ENCODE data around the gene ALG1. TPM values are rescaled to one million over a fixed set of nuclear protein-coding genes. Genes with fewer than 3 reads are reported as not detected.

Gene ALG1, protein sequence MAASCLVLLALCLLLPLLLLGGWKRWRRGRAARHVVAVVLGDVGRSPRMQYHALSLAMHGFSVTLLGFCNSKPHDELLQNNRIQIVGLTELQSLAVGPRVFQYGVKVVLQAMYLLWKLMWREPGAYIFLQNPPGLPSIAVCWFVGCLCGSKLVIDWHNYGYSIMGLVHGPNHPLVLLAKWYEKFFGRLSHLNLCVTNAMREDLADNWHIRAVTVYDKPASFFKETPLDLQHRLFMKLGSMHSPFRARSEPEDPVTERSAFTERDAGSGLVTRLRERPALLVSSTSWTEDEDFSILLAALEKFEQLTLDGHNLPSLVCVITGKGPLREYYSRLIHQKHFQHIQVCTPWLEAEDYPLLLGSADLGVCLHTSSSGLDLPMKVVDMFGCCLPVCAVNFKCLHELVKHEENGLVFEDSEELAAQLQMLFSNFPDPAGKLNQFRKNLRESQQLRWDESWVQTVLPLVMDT
- 22.2 and 31.2 TPM in 2 replicates for total RNA-seq

DNA sequence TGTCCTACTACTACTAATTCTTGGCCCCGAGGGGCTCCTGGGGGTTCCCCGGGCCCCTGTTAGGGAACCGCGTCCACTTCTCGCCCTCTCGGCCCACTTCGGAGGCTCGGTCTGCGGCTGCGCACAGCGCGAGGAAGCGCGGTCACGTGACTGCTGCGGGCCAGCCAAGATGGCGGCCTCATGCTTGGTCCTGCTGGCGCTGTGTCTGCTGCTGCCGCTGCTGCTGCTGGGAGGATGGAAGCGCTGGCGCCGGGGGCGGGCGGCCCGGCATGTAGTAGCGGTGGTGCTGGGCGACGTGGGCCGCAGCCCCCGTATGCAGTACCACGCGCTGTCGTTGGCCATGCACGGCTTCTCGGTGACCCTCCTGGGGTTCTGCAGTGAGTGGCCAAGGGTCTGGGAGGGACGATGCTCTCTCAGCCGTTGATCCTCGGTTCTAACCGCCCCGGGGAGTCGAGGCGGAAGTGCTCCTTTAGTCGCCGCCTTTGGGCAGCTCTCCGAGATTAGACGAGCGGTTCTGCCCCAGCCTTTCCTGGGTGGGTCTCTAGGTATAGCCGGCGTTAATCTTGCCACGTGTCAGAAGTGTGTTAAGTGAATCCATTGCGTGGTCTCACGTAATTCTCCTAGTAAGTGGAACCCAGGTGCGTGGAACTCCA, at the start of gene ALG1:
TSS of gene ALG1 (plus strand) at position 163 of the 653 bp plus-strand sequence. CDS start at position 170, 7 bp downstream.
- peak; percentile 88 to 92 for DNase-seq (ENCODE audit: low read depth in 2 of 2)

DNA sequence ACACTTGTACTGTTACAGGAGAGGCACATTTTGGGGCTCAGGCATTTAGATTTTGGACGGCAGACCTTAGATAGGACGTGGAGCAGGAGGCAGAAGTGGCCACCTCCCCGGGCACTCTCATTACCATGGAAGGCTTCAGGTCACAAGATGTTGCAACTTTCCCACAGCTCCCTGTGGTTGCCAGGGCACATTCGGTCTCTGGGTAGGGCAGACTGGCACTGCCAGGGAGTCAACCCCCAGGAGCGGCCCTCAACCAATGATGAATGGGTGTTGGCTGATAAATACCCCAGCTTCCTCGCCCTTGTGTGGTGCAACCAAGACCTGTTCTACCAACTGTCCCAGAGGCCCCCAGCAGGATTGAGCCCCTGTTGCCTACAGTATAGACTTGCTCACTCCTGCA, 49.1 kb upstream of the ALG1 start:
- DNase-seq (ENCODE audit: low read depth in 2 of 2), result no peak

- DNase-seq (ENCODE audit: low read depth in 2 of 2), result peak; percentile 21 to 36
Observed at GRCh38 chr16:5024632-5025031, 47.0 kb upstream of the ALG1 start.

GRCh38 chr16:5025171-5025632, 46.4 kb upstream of the ALG1 start:
- DNase-seq (ENCODE audit: low read depth in 2 of 2), result peak in 1 of 2 donors; percentile 23

- no peak for DNase-seq (ENCODE audit: low read depth in 2 of 2)
Observed at GRCh38 chr16:5026664-5027063, 45.0 kb upstream of the ALG1 start.

DNA sequence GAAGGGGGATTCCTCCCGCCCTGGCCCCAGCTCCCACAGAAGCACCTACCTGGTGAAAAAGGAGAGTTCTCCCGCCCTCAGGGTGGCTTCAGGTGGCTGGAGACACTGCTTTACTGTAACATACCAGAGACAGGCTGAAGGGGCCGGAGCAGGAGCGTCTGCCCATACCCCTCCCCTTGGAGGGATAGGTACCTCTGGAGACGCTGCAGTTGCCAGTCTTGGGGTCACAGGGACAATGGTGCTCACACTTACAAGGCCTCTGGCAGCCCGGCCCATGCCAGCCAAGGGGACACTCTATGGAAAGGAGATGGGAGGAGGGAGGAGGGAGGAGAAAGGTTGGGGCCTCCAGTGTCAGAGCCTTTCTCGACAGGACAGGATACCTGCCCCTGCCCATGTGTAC, 44.6 kb upstream of the ALG1 start:
- no peak for DNase-seq (ENCODE audit: low read depth in 2 of 2)

DNA sequence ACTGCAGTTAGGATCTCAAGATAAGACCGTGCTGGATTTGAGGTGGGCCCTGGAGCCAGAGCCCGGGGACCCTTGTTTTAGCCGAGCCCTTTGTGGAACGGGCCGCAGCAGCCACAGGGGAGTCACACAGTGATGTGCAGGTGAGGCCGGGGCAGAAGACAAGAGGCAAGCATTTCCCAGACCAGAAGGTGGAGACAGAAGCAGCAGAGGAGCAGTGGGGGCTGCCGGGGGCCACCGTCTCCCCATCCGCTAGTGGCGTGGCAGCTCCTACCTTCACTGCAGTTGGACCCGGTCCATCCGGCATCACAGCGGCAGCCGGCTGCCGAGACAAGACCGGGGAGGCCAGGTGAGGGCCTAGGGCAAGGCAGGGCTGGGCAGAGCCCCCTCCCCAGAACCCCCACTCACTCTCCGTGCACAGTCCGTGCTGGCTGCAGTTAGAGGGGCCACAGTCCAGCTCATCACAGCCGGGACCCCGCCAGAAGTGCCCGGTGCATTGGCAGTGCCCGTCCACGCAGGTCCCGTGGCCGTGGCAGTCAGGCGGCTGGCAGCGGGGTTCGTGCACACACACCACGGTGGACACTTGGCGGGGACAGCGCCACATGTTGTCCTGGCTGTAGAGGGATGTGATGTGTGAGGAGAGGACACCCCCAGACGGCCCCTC, 43.9 kb upstream of the ALG1 start:
- no peak for DNase-seq (ENCODE audit: low read depth in 2 of 2)

GRCh38 chr16:5028950-5029475, 42.6 kb upstream of the ALG1 start:
- no peak for DNase-seq (ENCODE audit: low read depth in 2 of 2)

DNA sequence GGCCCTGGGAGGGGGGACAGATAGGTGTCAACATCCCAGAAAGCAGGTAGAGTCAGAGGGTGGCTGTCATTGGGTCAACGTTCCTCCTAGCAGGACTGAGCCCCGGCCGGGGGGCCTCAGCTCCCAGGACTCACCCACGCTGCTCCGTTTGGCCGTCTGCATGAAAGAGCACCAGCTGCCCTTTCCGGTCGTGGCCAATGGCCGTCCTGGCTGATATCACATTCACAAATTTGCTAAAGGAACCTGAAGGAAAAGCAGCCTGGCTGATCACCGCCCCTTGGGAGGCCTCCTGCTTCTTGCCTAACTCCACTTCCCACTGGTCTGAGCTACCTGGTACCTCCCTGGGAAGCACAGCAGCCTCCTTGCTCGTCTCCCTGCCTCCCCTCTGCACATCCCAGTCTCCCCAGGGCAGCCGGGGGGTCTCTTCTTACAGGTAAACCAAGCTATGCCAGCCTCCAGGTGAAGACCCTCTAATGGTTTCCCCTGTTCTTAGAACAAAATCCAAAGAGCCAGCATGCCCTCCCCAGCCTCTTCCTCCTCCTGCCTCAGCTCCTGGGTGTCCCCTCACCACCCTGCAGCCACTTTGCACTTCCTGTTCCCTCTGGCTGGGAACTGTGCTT, 41.3 kb upstream of the ALG1 start:
- DNase-seq (ENCODE audit: low read depth in 2 of 2), result no peak

DNA sequence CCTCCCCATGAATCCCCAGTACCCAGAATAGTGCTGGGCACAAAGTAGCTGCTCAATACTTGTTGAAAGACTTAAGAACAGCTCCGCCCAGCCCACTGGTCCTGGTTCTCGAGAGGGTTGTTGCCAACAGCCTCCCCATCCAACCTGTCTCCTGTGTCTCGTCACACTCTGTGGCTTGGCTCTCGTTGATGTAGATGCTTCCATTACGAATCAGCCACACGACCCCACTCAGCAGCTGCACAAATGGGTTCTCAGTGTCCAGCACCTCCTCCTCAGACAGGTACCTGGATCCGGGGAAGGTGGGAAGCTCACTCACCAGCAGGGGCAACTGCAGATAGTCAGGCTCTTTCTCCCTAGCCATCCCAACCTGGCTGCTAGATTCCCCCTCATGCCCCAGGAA, 40.0 kb upstream of the ALG1 start:
- no peak for DNase-seq (ENCODE audit: low read depth in 2 of 2)

- no peak for DNase-seq (ENCODE audit: low read depth in 2 of 2)
Observed at GRCh38 chr16:5032748-5033167, 38.9 kb upstream of the ALG1 start.

- DNase-seq (ENCODE audit: low read depth in 2 of 2), result peak; percentile 89 to 91
Observed at GRCh38 chr16:5033256-5034166, 38.1 kb upstream of the ALG1 start, which contains the start of gene NAGPA. Gene NAGPA, minus strand, starts transcription at chr16:5033935. Its CDS starts 21 bp downstream, at chr16:5033914.

GRCh38 chr16:5034167-5034523, 37.5 kb upstream of the ALG1 start:
- peak in 1 of 2 donors; percentile 7 for DNase-seq (ENCODE audit: low read depth in 2 of 2)

- no peak for DNase-seq (ENCODE audit: low read depth in 2 of 2)
Observed at GRCh38 chr16:5035909-5036227, 35.8 kb upstream of the ALG1 start.

- DNase-seq (ENCODE audit: low read depth in 2 of 2), result no peak
Observed at GRCh38 chr16:5036228-5037156, 35.2 kb upstream of the ALG1 start.

DNA sequence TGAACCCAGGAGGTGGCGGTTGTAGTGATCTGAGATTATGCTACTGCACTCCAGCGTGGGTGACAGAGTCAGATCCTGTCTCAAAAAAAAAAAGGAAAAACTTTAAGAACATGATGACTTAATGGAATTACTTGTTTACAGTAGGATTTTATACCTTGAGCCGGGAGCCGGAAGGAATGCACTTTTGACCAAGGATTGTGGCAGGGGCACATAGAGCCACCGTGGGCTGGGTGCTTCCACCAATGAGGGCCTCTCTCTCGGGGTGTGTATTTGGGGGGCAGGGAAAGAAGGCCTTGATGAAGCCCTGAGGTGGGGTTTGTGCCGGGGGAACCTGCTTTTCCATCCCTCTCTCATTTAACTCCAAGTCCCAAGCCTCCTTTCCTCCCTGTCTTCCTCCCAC, 31.2 kb upstream of the ALG1 start:
- no peak for DNase-seq (ENCODE audit: low read depth in 2 of 2)

DNA sequence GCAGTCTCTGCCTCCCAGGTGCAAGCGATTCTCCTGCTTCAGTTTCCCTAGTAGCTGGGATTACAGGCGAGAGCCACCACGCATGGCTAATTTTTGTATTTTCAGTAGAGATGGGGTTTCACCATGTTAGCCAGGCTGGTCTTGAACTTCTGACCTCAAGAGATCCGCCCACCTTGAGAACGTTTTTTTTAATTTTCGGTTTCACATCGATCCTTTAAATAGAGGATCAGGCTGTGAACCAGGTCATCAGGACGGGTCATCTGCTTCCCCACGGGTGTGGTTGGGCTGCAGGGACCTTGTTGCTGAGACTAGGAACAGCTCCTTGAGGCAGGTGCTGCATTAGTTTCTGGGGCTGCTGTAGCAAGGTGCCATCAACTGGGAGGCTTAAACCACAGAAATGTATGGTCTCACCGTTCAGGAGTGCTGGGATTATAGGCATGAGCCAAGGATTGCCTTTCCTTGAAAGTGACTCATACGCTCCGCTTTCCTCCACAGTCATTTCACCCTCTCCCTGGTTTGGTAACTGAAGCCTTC, 30.0 kb upstream of the ALG1 start:
- DNase-seq (ENCODE audit: low read depth in 2 of 2), result no peak

DNA sequence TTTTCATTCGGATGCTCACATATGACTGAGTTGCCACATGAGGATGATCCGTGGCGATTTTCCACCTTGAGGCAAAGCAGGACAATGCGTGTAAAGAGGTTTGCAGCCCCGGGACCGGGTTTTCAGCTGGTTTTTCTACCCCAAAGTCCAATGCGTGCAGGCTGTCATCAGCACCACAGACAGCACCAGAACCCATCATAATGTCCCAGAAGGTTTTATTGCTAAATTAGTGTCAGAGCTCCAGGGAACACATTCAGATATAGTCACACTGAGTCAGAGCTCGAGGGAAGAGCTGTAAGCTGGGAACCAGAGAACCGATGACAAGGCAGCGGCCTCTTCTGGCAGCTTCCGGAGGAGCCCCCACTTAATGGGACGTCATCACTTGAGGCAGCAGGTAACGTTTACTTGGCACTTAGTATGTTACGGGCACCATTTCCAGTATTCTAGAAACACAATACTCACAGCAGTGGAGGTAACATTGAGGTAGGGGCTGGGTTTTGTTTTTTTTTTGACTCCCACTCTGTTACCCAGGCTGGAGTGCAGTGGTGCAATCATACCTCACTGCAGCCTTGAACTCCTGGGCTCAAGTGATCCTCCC, 29.0 kb upstream of the ALG1 start:
- no peak for DNase-seq (ENCODE audit: low read depth in 2 of 2)
